ENCODE results near the gene OXER1.

The OXER1 gene

DNA sequence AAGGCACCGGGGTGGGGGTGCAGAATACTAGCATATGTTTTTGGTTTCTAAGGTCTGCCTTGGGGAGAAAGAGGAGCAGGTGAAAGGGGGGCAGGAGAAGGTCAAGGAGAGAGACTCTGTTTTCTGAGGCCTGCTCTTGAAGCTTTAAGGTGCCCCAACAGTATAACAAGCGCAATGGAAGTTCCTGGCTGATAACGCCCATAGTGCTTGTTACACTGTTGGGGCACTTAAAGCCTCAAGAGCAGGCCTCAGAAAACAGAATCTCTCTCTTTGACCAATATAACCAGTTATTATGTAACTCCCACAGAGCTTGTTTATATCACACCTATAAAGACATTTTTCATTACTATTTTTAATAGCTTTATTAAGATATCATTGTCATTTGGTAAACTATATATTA, 16.5 kb downstream of the OXER1 start:
- DNase-seq = no peak

GRCh38 chr2:42744545-42745082, 19.3 kb downstream of the OXER1 start:
- no peak for DNase-seq

GRCh38 chr2:42743659-42743990, 20.3 kb downstream of the OXER1 start:
- no peak for DNase-seq

DNA sequence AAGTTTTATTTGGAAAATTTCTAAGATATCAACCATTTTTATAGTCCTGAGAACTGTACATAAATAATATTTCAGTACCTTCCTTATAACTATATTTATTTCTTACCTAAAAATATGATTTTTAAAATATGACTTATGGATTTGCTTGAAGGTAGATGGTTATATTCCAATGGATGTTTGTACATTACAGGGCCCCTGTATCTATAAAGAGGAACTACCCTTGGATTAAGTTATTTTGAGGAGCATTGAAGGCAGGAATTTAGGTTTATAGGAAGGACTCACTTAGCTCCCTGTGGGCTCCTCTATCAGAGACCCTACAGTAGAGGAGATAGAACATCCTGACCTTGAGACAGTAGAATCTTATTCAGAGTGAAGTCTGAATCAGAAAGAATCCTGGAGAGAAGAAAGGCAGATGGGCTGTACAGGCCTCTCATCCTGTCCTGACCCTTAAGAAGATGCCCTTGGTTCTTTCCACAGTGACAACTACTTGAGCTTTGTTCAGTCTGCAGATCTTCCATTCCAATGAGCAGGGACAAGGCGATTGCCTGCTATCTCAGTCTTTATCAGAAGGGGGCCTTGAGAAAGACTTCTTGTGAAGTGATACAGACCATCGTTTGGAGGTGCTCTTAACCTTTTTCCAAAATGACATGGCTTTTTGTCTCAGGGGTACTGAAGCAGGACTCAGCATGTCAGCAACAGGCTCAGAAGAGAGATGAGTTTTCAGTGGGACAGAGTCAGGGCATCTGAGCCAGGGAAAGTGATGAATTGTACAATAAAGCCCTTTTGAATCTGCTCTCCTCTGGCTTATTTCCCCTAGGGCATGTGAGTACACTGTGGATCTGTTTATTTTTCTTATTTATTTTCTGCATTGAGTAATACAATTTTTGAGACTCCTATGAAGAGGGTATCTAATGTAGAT, 20.9 kb downstream of the OXER1 start:
- no peak for DNase-seq

- no peak for DNase-seq
These were observed 22.8 kb downstream of the OXER1 start for GRCh38 chr2:42741140-42741539.

GRCh38 chr2:42736598-42737322, 27.2 kb downstream of the OXER1 start:
- DNase-seq = no peak

DNA sequence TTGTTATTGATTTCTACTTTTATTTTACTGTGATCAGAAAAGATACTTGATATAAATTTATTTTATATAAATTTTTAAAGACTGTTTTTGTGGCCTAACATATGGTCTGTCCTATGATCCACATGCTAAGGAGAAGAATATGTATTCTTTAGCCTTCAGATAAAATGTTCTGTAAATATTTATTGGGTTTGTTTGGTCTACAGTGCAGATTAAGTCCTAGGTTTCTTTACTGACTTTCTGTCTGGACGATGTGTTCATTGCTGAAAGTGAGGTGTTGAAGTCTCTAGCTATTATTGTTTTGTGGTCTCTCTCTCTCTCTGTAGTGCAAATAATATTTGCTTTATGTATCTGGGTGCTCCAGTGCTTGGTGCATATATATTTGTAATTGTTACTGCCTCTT, 30.1 kb downstream of the OXER1 start:
- no peak for DNase-seq

DNA sequence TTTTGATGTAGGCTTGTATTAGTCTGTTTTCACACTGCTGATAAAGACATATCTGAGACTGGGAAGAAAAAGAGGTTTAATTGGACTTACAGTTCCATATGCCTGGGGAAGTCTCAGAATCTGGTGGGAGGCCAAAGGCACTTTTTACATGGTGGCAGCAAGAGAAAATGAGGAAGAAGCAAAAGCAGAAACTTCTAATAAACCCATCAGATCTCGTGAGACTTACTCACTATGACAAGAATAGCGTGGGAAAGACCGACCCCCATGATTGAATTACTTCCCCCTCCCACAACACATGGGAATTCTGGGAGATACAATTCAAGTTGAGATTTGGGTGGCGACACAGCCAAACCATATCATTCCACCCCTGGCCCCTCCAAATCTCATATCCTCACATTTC, 32.6 kb downstream of the OXER1 start:
- DNase-seq = peak; percentile 51 to 70

DNA sequence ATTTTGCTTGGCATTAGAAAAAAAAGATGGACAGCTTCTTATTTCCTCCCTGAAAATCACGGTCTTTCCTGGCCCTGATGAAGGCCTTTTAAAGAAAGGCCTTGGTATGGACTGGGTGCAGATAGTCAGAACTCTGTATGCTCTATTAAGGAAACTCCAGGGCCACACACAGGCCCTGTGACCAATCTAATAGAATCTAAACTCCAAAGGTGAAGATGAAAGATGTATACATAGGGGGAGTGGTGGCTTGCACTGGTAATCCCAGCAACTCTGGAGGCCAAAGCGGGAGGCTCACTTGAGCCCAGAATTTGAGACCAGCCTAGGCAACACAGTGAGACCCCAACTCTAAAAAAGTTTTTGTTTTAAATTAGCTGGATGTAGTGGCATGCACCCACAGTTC, 37.3 kb downstream of the OXER1 start:
- no peak for DNase-seq

GRCh38 chr2:42725657-42726056, 38.3 kb downstream of the OXER1 start:
- DNase-seq = peak; percentile 46 to 71

DNA sequence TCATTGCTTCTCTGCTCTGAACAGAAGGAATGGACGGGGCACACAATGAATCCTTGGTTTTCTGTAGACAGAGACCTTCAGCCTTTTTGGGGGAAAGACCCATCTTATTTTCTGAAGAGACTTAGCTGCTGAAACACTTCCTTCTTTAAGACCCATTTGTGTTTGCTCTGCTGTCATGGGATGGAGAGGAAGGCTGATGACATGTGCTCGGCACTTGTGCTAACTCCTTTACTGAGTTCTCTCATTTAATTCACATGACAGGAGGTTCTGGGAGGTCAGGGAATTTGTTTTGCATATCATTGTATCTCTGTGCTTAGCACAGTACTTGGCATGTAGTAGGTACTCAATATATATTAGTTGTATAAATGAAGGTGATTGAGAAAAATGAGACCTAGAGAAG, 39.0 kb downstream of the OXER1 start:
- DNase-seq = peak; percentile 51 to 81

- DNase-seq = no peak
These were observed 40.5 kb downstream of the OXER1 start for GRCh38 chr2:42723465-42723864.

- DNase-seq = peak; percentile 80 to 98
These were observed 41.4 kb downstream of the OXER1 start for GRCh38 chr2:42722320-42723190.

DNA sequence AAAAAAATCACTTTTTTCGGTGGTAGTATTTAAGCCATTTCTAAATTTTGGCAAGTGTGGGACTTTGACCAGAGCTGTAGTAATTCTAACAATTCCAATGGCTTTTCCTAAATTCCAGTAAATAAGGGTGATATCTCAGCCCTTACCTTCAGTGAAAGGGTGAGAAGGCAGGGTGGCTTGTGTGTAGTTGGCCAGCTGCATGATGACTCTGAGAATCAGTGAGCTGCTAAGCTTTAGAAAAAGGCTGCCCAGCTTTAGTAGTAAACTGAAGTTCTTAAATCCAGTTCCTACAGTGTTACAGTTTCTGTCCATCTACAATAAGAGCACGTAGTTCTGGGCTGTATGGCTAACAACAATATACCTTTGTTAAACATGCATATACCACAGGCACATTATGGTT, 42.0 kb downstream of the OXER1 start:
- DNase-seq = no peak

DNA sequence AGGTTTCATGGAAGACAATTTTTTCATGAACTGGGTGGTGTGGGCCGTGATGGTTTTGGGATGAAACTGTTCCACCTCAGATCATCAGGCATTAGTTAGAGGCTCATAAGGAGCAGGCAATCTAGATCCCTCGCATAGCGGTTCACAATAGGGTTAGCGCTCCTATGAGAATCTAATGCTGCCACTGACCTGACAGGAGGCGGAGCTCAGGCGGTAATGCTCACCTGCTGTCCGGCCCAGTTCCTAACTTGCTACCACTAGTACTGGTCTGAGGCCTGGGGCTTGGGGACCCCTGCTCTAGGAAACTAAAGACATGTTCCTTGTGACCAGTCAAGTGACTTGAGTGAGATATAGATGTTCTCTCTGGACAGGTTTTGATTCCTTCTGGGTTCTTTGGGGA, 49.2 kb downstream of the OXER1 start:
- DNase-seq = no peak

DNA sequence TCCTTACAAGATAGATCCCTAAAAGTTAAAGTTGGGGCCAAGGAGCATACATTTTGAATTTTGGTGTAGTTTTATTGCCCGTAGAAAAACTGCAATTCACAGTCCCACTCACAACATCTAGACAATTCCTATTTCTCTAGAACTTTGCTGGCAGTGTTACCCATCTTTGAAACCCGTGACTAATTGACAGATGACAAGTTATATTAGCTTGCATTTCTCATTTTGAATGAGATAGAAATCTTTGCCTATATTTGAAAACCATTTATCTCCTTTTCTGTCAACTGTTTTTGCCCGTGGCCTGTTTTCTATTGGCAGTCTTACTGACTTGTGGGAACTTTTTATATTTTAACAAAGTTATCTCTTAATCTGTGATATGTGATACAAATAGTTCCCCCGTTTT, 50.0 kb downstream of the OXER1 start:
- no peak for DNase-seq

GRCh38 chr2:42712934-42713333, 51.0 kb downstream of the OXER1 start:
- DNase-seq = no peak
